Measurements from ENCODE around the gene UXT.

UXT gene

DNA sequence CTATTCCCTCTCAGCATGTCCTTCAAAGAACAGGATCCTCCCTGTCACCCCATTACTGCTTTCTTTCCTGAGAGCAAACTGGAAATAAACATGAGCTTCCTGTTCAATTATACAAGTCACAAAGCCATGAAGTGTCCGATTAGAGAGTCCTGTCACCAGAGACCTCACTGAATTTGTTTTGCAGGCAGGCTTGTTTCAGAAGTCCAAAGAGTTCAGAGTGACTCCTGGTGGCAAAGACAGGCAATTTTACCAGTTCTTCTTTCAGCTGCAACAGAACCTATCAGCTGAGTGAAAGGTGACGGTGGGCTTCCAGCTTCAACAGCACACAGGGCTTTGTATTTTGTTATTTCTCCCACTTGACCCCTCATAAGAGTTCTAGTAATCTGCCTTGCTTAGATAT, 15.1 kb downstream of the UXT start (continued):
- TF ChIP-seq ZNF202 (tag by site-specific recombination; IDR thresholded peaks at IDR 0.05; ENCODE audit: borderline replicate concordance) (no peak), ZFP69B (tag by site-specific recombination; IDR thresholded peaks at IDR 0.05) (no peak)

DNA sequence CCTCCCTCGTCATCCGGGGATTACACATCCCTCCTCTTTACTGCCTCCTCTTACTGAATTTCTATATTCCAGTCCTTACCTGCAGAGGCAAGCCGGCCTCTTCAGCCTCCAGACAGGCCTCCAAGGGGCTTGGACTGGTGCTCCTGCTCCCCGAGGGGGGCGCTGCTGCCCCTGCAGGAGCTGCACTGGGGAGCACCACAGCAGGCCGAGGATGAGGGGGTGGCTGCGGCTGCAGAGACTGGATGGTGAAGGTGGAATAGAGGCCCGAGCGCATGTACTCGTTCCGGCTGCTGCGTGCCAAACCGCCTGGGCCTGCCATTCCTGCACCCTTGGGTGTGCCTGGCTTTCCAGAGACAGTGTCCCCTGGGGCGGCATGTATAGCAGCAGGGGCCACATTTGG, 20.2 kb downstream of the UXT start:
- ChIA-PET CTCF (no interaction called here), POLR2A (no interaction called here)
- Histone ChIP-seq H3K9me3 (ENCODE audit: control insufficient read depth, insufficient read depth, low read depth, low read length) (peaks cover 4% of the 10 kb centered on the region; the same call in 1 of the 2 replicates), H3K4me1 (ENCODE audit: control insufficient read depth, insufficient read depth, low read length) (no peaks in the 10 kb centered on the region), H3K36me3 (ENCODE audit: control insufficient read depth in 2 of 2, insufficient read depth in 1 of 2, low read length in 2 of 2) (peaks cover 17 to 86% of the 10 kb centered on the region in 2 experiments), H3K4me3 (ENCODE audit: low read depth, low read length) (no peak overlapping the region), H3K27ac (ENCODE audit: extremely low read depth, low read depth, low read length) (no peak overlapping the region)
- TF ChIP-seq ZNF350 (tag by site-specific recombination; IDR thresholded peaks at IDR 0.05) (no peak), ZBTB1 (tag by site-specific recombination; IDR thresholded peaks at IDR 0.05) (no peak), TCF7L2 (IDR thresholded peaks at IDR 0.05; ENCODE audit: borderline replicate concordance, low read depth, low read length) (no peak), ZNF621 (tag by site-specific recombination; IDR thresholded peaks at IDR 0.05) (no peak), ZFHX2 (tag by site-specific recombination; conservative IDR thresholded peaks at IDR 0.05) (no peak)
- TF ChIP-seq, protein P1, sequence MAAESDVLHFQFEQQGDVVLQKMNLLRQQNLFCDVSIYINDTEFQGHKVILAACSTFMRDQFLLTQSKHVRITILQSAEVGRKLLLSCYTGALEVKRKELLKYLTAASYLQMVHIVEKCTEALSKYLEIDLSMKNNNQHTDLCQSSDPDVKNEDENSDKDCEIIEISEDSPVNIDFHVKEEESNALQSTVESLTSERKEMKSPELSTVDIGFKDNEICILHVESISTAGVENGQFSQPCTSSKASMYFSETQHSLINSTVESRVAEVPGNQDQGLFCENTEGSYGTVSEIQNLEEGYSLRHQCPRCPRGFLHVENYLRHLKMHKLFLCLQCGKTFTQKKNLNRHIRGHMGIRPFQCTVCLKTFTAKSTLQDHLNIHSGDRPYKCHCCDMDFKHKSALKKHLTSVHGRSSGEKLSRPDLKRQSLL (tag by site-specific recombination; IDR thresholded peaks at IDR 0.05): no peak
- TF ChIP-seq, protein P2, sequence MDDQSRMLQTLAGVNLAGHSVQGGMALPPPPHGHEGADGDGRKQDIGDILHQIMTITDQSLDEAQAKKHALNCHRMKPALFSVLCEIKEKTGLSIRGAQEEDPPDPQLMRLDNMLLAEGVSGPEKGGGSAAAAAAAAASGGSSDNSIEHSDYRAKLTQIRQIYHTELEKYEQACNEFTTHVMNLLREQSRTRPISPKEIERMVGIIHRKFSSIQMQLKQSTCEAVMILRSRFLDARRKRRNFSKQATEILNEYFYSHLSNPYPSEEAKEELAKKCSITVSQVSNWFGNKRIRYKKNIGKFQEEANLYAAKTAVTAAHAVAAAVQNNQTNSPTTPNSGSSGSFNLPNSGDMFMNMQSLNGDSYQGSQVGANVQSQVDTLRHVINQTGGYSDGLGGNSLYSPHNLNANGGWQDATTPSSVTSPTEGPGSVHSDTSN (CRISPR knock-in tag; IDR thresholded peaks at IDR 0.05): no peak

DNA sequence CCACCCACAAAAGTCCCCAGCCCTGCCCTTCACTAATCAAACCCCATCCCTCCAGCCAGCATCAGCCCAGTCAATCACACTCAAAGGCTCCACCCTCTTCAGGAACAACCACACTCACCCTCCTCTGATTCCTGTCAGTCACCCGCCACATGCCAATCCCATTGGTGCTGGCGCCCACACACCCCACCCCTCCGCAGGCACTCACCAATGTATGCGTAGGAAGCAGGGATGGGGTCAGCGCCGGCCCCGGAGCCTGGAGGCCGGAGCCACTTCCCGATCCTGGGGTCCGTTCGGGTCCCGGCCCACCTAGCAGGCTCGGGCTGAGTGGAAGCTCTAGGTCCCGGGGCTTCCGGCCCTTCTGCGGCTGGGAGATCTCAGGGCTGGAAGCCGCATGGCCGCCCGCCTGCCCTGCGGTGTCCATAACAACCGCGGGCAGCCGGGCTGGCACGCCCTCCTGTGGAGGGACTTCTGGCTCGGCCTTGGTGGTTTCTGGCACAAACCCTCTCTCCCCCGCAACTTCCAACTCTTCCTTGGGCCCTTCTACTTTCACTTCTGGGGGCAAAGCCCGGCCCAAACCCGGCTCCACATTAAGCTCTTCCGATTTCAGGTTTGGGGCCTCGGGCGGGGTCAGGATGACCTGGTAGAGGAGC, 21.3 kb downstream of the UXT start:
- ChIA-PET POLR2A (no interaction called here), CTCF (no interaction called here)
- TF ChIP-seq SP2 (tag by site-specific recombination; IDR thresholded peaks at IDR 0.05): peak; percentile 25
- TF ChIP-seq, protein P3, sequence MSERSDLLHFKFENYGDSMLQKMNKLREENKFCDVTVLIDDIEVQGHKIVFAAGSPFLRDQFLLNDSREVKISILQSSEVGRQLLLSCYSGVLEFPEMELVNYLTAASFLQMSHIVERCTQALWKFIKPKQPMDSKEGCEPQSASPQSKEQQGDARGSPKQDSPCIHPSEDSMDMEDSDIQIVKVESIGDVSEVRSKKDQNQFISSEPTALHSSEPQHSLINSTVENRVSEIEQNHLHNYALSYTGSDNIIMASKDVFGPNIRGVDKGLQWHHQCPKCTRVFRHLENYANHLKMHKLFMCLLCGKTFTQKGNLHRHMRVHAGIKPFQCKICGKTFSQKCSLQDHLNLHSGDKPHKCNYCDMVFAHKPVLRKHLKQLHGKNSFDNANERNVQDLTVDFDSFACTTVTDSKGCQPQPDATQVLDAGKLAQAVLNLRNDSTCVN (tag by site-specific recombination; optimal IDR thresholded peaks at IDR 0.05): no peak
- Histone ChIP-seq H3K9me3 (ENCODE audit: control insufficient read depth, insufficient read depth, low read depth, low read length) (peaks cover 4% of the 10 kb centered on the region; the same call in 1 of the 2 replicates), H3K4me3 (ENCODE audit: low read depth, low read length) (no peak overlapping the region), H3K36me3 (ENCODE audit: control insufficient read depth in 2 of 2, insufficient read depth in 1 of 2, low read length in 2 of 2) (peaks cover 17 to 75% of the 10 kb centered on the region in 2 experiments), H3K27ac (ENCODE audit: extremely low read depth, low read depth, low read length) (no peak overlapping the region), H3K4me1 (ENCODE audit: control insufficient read depth, insufficient read depth, low read length) (no peaks in the 10 kb centered on the region)

DNA sequence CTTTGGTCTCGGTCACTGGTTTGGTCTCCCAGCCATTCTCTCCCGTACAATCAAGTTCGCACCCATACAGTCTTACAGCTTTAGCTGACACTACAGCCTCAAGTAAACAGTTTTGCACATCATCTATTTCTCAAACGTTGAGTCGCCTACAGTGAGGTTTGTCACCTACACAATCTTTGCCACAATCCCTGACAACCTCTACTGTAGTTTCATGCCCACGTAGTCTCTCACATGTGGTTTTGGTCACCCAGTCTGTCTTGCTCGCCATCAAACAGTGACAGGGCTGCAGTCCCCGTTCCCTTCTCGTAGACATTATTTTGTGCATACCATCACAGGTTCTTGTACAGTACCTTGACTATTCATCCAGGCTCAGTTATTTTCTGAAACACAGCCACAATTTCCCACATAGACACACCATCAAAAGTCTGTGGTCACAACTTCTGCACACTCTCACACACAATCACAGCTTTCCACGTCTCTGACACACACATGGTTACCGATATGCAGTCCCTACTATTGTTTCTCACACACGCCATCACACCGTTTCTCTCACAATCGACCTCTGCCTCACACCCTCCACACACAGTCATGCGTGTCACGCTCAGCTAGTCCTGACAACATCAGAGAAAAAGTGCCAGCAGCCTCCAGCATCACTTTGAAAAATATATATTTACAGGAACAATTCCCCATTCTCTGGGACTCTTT, 24.0 kb downstream of the UXT start:
- POLR2A ChIA-PET: no interaction called here
- TF ChIP-seq ZNF544 (tag by site-specific recombination; IDR thresholded peaks at IDR 0.05): no peak
- TF ChIP-seq SETDB1 (IDR thresholded peaks at IDR 0.05; ENCODE audit: insufficient read length, low read length): no peak
- TF ChIP-seq ZNF560 (tag by site-specific recombination; IDR thresholded peaks at IDR 0.05; ENCODE audit: borderline replicate concordance): no peak
- TF ChIP-seq ZNF112 (tag by site-specific recombination; IDR thresholded peaks at IDR 0.05): no peak
- TF ChIP-seq ZNF830 (tag by site-specific recombination; IDR thresholded peaks at IDR 0.05; ENCODE audit: low read depth): no peak
- TF ChIP-seq ZNF391 (tag by site-specific recombination; IDR thresholded peaks at IDR 0.05; ENCODE audit: borderline replicate concordance, low read depth): no peak
- no peak for TF ChIP-seq SP3 (tag by site-specific recombination; IDR thresholded peaks at IDR 0.05)
- peak; percentile 39 for TF ChIP-seq ZFHX2 (tag by site-specific recombination; conservative IDR thresholded peaks at IDR 0.05)
- 0 out of 2 replicates have a peak, but pooled peaks have one; percentile 22 for TF ChIP-seq EGR2 (tag by site-specific recombination; IDR thresholded peaks at IDR 0.05; ENCODE audit: low read depth)

More for the DNA sequence above, 24.0 kb downstream of the UXT start:
- Histone ChIP-seq H3K4me3 (ENCODE audit: low read depth, low read length) (no peak overlapping the region), H3K27ac (ENCODE audit: extremely low read depth, low read depth, low read length) (no peak overlapping the region), H3K4me1 (ENCODE audit: control insufficient read depth, insufficient read depth, low read length) (no peaks in the 10 kb centered on the region), H3K9me3 (ENCODE audit: control insufficient read depth, insufficient read depth, low read depth, low read length) (no peaks in the 10 kb centered on the region), H3K36me3 (ENCODE audit: control insufficient read depth in 2 of 2, insufficient read depth in 1 of 2, low read length in 2 of 2) (peaks cover 7 to 52% of the 10 kb centered on the region in 2 experiments)
- CTCF ChIA-PET: interaction anchor here (0.6 kb wide), 1 partner anchor 9 kb away, joined by 3 read pairs; no protein-coding TSS in a partner anchor
